B cell (primary cell): Measurements from ENCODE around the gene SIK3.

Source experiments
- CTCF ChIP-seq: fragments of 200-600 bp; IDR thresholded peaks from one replicate; pipeline ENCODE4 v1.8.0; 2022; ENCODE audit warnings: antibody characterized with exemption, mild to moderate bottlenecking
- EZH2 ChIP-seq: IDR thresholded peaks from 2 replicates; pipeline ENCODE4 v1.6.1; 2012; ENCODE audit warnings: borderline replicate concordance, low read depth, mild to moderate bottlenecking, moderate library complexity, low read length; ENCODE audit not compliant: insufficient read depth, poor library complexity, severe bottlenecking

- no peak for TF ChIP-seq EZH2
- TF ChIP-seq CTCF: no peak
These were observed 55.5 kb downstream of the SIK3 start for GRCh38 chr11:117042689-117043088.
